Islet of Langerhans (tissue), 1 donor: ENCODE data around the gene STAT4.

Experiments
- FAIRE-seq: peaks from one replicate; lab custom pipeline; 2011; peaks lifted over from hg19 to GRCh38; lab: Jason Lieb, UNC

The STAT4 gene

DNA sequence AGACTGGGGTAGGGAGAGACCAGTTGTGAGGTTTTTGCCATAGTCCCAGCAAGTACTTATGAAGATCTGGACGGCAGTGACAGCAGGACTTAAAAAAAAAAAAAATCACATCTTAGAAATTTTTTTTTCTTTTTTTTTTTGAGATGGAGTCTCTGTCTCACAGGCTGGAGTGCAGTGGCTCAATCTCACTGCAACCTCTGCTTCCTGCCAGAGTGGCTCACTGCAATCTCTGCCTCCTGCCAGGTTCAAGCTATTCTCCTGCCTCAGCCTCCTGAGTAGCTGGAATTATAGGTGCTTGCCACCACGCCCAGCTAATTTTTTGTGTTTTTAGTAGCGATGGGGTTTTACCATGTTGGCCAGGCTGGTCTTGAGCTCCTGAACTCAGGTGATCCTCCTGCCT is 22.4 kb upstream of the STAT4 start:
- FAIRE-seq: no peak

GRCh38 chr2:191171708-191172355 is 21.0 kb upstream of the STAT4 start:
- FAIRE-seq: no peak

GRCh38 chr2:191171286-191171685 is 20.5 kb upstream of the STAT4 start:
- FAIRE-seq: no peak

- FAIRE-seq: no peak
Measured at GRCh38 chr2:191170773-191171172, 20.0 kb upstream of the STAT4 start.

DNA sequence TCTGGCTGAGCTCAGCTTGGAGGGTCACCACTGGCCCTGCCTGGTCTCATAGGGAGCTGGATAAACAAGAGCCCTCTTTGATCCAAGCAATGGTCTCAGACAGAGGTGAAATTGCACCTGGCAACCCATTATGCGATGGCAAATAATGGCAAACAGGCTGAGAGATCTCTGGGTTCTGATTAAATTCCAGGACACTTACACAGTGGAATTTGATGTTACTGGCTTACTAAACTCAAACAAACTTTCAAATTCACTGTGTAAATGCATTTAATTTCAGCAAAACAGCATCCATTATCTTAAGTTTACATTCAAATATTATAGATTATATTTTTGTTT is 19.5 kb upstream of the STAT4 start:
- FAIRE-seq: no peak

DNA sequence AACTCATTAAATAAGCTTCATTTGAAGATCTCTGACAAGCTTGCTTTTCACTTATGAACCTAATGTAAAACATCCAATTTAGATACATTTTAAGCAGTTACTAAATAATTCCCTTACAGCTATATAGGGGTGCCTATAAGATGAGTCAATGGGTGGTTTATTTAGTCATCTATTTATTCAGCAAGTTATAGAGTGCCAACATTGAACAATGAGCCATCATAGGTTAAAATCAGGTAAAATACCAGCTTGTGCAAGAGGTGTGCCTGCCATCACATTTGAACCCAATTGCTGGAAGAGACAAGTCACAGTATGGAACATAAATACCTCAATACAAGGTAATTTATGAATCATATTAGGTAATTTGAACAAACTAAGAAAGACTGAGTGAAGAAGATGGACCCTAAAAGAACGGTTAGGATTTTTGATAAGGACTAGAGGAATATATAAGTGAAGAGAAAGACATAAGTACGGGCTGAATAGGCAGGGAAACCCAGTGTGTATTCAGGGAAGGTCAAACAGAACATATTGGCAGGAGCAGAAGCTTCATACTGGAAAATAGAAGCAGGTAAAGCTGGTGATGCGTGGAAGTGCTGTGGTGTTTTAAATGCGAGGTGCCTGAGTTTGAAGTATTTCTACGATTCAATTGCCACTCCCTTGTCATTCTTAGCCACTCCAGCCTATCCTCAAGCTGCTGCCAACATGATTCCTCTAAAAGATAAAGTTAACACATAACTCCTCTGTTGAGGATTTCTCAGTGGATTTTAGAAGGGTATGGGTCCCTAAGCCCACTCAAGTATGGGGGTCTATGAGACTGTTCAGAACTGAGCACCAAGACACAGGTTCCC is 18.9 kb upstream of the STAT4 start:
- no peak for FAIRE-seq

DNA sequence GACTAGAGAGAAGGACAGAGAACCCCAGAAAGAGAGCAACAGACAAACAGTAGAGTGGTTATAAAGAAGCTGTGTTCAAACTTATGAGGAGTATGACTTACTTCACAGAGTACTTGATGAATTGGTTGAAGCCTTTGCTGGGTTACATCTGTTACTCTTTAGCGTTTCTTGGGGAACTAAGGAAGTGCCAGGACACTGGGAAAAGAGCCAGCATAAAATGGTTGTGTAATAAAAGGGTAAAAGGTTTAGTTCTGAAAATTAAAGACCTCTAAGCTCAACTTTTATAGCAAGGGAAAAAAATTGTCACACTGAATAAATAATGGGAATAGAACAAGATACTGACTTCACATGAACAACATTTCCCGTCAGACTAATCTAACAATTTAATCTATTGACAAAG is 17.0 kb upstream of the STAT4 start:
- FAIRE-seq: no peak

DNA sequence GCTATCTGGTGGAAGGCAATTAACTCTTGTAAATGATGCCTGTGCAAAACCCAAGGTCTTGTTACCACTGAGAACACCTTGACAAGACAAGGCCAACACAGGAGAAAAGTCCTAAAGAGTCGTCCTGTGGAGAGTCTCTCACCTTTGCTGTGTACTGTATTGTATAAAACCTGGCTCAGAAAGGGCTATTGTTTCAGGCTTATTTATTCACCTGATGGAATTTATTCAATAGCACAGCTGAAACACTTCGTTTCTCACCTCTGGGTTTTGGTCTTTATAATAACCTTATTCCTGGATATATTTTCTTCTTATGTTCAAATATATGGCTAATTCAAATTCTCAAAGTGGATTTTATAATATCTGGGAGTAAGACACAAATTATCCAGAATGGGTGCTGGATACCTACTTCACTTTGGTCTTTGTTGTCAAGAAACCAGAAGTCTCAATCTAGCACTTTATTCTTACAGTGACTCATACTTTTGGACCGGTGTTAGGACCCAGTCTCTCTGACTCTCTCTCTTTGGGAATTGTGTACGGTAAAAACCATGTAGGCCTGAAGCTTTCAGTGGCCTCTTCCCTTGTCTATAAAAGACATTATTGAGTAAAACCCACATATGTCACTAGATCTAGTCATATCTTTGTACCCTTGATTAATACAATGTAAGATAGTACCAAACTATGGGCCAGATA is 16.1 kb upstream of the STAT4 start:
- no peak for FAIRE-seq

GRCh38 chr2:191166111-191166755 is 15.4 kb upstream of the STAT4 start:
- no peak for FAIRE-seq

GRCh38 chr2:191165176-191165643 is 14.4 kb upstream of the STAT4 start:
- FAIRE-seq: peak; percentile 94

GRCh38 chr2:191158747-191159146 is 8.0 kb upstream of the STAT4 start:
- no peak for FAIRE-seq

GRCh38 chr2:191158193-191158592 is 7.4 kb upstream of the STAT4 start:
- FAIRE-seq: no peak

DNA sequence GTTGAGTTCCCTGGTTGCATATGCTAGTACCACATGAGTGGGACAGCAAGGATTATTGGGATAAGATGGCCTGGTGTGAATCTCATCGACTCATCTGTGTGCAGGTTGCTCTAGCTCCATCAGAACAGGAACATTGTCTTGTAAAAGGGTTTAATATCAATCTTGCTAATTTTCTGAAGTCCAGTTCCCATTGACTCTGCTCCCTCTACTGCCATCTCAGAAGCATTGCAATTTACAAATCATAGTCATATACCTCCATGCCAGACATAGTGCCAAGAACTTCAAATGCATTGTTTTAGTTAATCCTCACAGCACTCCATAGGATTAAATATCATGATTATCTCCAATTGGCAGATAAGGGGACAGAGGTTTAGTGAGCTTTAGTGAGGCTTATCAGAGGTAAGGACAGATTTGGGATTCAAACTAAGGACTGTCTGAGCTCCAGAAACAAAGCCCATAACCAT is 4.8 kb upstream of the STAT4 start:
- FAIRE-seq: peak; percentile 99

DNA sequence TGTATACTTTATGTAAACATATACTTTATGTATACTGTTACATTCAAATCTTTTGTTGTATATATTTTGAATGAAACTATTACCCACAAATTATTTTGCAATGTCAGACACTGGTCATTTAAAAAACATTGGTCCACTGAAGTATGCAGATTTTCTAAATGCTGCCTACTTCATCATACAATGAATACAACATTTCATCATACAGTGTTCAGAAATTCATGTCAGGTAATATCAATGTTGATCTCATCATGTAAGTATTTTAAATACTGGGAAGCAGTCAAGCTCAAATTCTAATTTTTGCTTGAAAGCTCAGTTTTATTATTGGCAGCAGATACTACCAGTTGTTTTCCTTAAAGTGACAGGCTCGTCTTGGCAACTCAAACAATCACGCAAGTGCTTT is 2.9 kb upstream of the STAT4 start:
- no peak for FAIRE-seq

DNA sequence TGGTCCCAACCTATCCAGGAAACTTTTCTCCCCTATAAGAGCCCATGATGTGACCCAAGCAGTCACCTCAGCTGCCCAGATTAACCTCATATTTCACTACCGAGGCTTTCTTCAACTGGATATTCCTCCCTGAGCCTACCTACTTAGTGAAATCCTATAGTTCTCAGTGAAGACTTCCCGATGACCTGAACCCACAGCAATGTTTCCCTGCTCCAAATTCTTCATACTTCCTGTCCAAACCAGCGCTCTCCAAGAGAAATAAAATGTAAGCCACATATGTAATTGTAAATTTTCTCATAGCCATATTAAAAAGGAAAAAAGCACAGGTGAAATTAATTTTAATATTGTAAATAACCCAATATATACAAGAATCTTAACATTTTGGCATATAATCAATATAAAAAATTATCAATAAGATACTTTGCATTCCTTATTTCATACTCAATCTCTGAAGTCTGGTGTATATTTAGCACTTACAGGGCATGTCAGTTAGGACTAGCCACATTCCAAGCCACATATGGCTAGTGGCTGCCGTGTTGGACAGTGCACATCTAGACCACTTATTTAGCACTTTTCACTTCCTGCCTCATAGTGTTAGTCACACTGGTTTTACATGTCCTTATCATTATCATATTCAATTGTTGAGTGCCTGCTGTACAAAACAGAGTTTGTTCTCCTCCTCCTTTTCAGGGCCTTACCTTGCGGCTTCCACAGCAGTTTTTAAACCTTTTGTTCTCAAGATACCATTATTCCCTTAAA is 1.9 kb upstream of the STAT4 start:
- peak; percentile 21 for FAIRE-seq

DNA sequence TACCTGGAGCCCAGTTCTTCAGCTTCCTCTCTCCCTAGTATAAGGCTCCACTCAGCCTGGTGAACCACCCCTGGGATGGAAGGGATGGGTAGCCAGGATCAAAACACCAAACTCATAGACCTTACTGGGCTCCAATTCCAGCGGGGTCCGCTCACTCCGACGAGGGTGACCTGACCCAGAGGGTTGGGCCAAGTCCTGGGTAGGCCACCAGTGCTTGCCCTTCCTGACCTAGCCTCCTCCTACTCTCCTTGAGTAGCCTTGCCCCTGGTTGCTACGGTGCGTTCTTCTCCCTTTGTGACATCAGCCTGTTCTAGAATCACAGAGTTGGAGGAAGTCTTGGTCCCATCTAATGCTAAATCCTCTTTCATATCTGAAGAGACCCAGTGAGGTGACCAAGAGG is 537 bp upstream of the STAT4 start:
- no peak for FAIRE-seq

GRCh38 chr2:191150230-191150599 is 579 bp downstream of the STAT4 start:
- no peak for FAIRE-seq

- no peak for FAIRE-seq
Measured at GRCh38 chr2:191149391-191149790, 1.4 kb downstream of the STAT4 start.

DNA sequence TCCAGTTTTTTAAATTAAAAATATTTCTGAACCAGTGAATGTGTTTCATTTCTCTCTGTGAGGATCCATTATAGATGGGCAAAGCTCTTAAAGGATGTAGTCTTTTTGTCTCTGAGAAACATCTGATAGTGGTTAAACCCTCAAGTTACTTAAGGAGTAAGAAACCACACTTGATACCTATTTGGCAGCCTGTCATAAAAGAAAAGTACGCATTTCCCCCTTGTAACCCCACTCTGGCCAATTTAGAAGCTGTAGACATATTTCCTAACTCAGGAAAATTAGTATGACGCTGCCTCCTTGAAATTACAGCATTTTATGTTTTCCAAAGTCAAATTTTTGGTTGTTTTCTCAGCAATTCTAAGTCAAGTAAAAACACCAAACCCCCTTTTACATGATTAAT is 2.0 kb downstream of the STAT4 start:
- no peak for FAIRE-seq

- FAIRE-seq: no peak
Measured at GRCh38 chr2:191148281-191148680, 2.5 kb downstream of the STAT4 start.

DNA sequence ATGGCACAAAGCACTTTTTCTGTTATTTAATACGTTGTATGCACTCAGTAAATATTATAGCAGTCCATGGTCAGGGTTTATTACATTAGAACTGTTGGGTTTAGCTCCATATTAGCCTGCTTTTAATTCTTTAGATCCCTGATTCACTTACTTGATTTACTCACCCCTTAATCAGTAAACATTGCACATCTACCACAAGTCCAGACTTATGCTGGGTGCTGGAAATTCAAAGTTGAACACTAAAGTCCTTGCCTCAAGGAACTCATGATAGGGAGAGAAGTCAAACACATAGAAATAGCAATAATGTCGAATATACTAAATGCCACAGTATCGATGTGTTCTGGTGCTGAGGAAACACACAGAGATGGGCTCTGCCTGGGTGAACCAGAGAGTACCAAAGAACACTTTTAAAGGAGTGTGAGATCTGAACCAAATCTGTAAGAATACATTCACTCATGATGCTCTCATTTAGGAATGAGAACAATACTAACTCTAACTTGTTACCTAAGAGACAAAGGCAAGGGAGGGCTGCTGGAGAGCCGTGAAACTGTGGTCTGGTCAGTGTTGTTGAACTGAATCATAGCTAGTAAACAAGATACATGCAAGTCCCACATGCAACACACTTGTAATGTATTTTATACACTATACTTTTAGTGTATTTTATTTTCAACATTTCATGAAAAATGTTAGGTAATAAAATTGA is 4.9 kb downstream of the STAT4 start:
- FAIRE-seq: no peak
